Measurements from ENCODE around the gene SOWAHA. TPM values are rescaled to one million over a fixed set of nuclear protein-coding genes. Genes with fewer than 3 reads are reported as not detected.

The SOWAHA gene
- total RNA-seq, 1 experiment from 2014 or later = 0.39 TPM

- TF ChIP-seq ZBTB33 (IDR thresholded peaks at IDR 0.05; ENCODE audit: extremely low read depth, insufficient replicate concordance, low read length) = no peak
- no peak for TF ChIP-seq CBX3 (IDR thresholded peaks at IDR 0.05; ENCODE audit: low read depth)
- TF ChIP-seq ELF1 (IDR thresholded peaks at IDR 0.05; ENCODE audit: borderline replicate concordance, low read depth) = no peak
- no peak for TF ChIP-seq YY1 (IDR thresholded peaks at IDR 0.05; ENCODE audit: extremely low read depth, insufficient replicate concordance, low read depth, low read length)
- no peak for TF ChIP-seq ZFX (IDR thresholded peaks at IDR 0.05)
- TF ChIP-seq POLR2AphosphoS5 (IDR thresholded peaks at IDR 0.05; ENCODE audit: low read depth, low read length) = no peak
These were observed 13.7 kb upstream of the SOWAHA start (continued) for GRCh38 chr5:132799392-132799791.

- Histone ChIP-seq H3K4me3 (replicated peaks in 1 of 2; ENCODE audit: low read depth in 1 of 2, low read length in 2 of 2) (no peak overlapping the region), H3K4me2 (ENCODE audit: low read length) (no peak overlapping the region), H3K27ac (ENCODE audit: low read depth, low read length) (no peak overlapping the region), H2AFZ (ENCODE audit: low read depth, low read length, poor library complexity, severe bottlenecking) (no peak overlapping the region), H3K27me3 (ENCODE audit: insufficient read depth, low read length) (no peaks in the 10 kb centered on the region), H3K79me2 (ENCODE audit: insufficient read depth, low read length) (no peaks in the 10 kb centered on the region), H3K36me3 (ENCODE audit: control insufficient read depth in 1 of 2, insufficient read depth in 2 of 2, low read length in 2 of 2) (no peaks in the 10 kb centered on the region), H4K20me1 (ENCODE audit: insufficient read depth) (no peaks in the 10 kb centered on the region), H3K9ac (ENCODE audit: low read length) (no peak overlapping the region), H3K9me2 (ENCODE audit: insufficient read depth) (no peaks in the 10 kb centered on the region), H3K9me3 (ENCODE audit: control insufficient read depth in 1 of 2, insufficient read depth in 1 of 2, low read depth in 1 of 2, low read length in 2 of 2) (no peaks in the 10 kb centered on the region), H3K4me1 (ENCODE audit: control insufficient read depth in 1 of 2, insufficient read depth in 2 of 2, low read length in 2 of 2) (no peaks in the 10 kb centered on the region)
- TF ChIP-seq ELF1 (IDR thresholded peaks at IDR 0.05; ENCODE audit: borderline replicate concordance, low read depth) (no peak), YY1 (IDR thresholded peaks at IDR 0.05; ENCODE audit: extremely low read depth, insufficient replicate concordance, low read depth, low read length) (no peak), CBX3 (IDR thresholded peaks at IDR 0.05; ENCODE audit: low read depth) (no peak), TCF7L2 (IDR thresholded peaks at IDR 0.05; ENCODE audit: borderline replicate concordance, extremely low read depth, insufficient read depth, insufficient read length) (no peak)
- RAD21 ChIA-PET (ENCODE audit: low non-redundant PET in 1 of 2, low total read pairs in 2 of 2, uncharacterized antibody in 2 of 2, unreplicated experiment in 2 of 2) = no interaction called here
- ATAC-seq = no peak
- no TSS peak for BruUV-seq (replicated peaks)
- POLR2A ChIA-PET = no interaction called here
- CTCF ChIA-PET = interaction anchor here (1.0 to 1.9 kb wide), 3 partner anchors 20 to 295 kb away, joined by 4 to 7 read pairs (median 5); no protein-coding TSS in a partner anchor
- no peak for DNase-seq (ENCODE audit: low read depth, low spot score)
- intact Hi-C loops (cut with micrococcal nuclease) = no loop called here
These were observed 12.6 kb upstream of the SOWAHA start for GRCh38 chr5:132800545-132800944.

Data from HCT116 (cell line).